ENCODE results near the gene ZC3H12D. TPM values are rescaled to one million over a fixed set of nuclear protein-coding genes. Genes with fewer than 3 reads are reported as not detected.

ZC3H12D gene
- total RNA-seq, 1 donor from 2014 or later: 0.25 TPM

- no peaks in the 10 kb centered on the region for H3K36me3 ChIP-seq
- no peak overlapping the region for H3K27ac ChIP-seq (replicated peaks)
- intact Hi-C loops (cut with micrococcal nuclease): no loop called here
- no peak for TF ChIP-seq CTCF (IDR thresholded peaks at IDR 0.05; ENCODE audit: borderline replicate concordance)
- DNase-seq: no peak
- H3K4me1 ChIP-seq: peaks cover 11% of the 10 kb centered on the region
- H3K4me3 ChIP-seq: no peak overlapping the region
- no peaks in the 10 kb centered on the region for H3K9me3 ChIP-seq (replicated peaks)
- no peaks in the 10 kb centered on the region for H3K27me3 ChIP-seq (ENCODE audit: low read depth)
These were observed 5.2 kb upstream of the ZC3H12D start for GRCh38 chr6:149489967-149490366.

DNA sequence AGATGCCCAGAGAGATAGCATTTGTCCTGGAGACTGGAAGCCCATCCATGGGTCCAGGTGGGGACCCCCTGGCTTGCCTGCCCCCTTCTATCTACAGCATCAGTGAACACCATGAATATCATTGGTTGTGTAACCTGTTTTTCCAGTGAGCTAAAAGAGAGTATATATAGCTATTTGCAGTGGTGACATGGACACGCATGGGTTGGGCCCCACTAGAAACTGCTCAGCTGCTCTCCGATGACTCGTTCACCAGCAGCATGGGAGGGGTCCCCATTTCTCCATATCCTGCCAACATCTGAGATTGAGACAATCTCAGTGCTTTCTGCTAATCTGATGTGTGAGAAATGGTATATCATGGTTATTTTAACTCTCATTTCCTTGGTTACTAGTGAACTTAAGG, 4.0 kb upstream of the ZC3H12D start:
- no peaks in the 10 kb centered on the region for H3K27me3 ChIP-seq (ENCODE audit: low read depth)
- TF ChIP-seq CTCF (IDR thresholded peaks at IDR 0.05; ENCODE audit: borderline replicate concordance): no peak
- intact Hi-C loops (cut with micrococcal nuclease): no loop called here
- peaks cover 22% of the 10 kb centered on the region for H3K4me1 ChIP-seq
- H3K36me3 ChIP-seq: no peaks in the 10 kb centered on the region
- H3K9me3 ChIP-seq (replicated peaks): no peaks in the 10 kb centered on the region
- no peak for DNase-seq
- no peak overlapping the region for H3K4me3 ChIP-seq
- no peak overlapping the region for H3K27ac ChIP-seq (replicated peaks)

DNA sequence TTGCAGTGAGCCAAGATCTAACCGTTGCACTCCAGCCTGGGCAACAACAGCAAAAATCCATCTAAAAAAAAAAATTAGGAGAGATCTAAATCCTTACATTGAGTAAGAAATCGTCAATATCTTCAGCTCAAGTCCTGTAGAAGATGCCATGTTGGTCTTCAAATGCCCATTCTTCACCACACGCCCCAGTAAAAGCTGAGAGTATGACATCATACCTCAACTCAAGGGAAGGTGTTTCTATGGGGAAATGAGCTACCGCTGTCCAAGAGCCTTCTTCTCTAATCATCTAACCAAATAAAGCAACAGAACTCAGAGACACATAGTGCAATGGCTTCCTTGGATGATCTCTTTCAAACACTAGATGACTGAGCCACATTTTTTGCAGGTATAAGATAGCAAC, 2.5 kb upstream of the ZC3H12D start:
- H3K4me1 ChIP-seq: peaks cover 37% of the 10 kb centered on the region
- H3K27me3 ChIP-seq (ENCODE audit: low read depth): no peaks in the 10 kb centered on the region
- intact Hi-C loops (cut with micrococcal nuclease): no loop called here
- no peaks in the 10 kb centered on the region for H3K9me3 ChIP-seq (replicated peaks)
- H3K36me3 ChIP-seq: no peaks in the 10 kb centered on the region
- H3K4me3 ChIP-seq: no peak overlapping the region
- no peak for TF ChIP-seq CTCF (IDR thresholded peaks at IDR 0.05; ENCODE audit: borderline replicate concordance)
- no peak for DNase-seq
- no peak overlapping the region for H3K27ac ChIP-seq (replicated peaks)

DNA sequence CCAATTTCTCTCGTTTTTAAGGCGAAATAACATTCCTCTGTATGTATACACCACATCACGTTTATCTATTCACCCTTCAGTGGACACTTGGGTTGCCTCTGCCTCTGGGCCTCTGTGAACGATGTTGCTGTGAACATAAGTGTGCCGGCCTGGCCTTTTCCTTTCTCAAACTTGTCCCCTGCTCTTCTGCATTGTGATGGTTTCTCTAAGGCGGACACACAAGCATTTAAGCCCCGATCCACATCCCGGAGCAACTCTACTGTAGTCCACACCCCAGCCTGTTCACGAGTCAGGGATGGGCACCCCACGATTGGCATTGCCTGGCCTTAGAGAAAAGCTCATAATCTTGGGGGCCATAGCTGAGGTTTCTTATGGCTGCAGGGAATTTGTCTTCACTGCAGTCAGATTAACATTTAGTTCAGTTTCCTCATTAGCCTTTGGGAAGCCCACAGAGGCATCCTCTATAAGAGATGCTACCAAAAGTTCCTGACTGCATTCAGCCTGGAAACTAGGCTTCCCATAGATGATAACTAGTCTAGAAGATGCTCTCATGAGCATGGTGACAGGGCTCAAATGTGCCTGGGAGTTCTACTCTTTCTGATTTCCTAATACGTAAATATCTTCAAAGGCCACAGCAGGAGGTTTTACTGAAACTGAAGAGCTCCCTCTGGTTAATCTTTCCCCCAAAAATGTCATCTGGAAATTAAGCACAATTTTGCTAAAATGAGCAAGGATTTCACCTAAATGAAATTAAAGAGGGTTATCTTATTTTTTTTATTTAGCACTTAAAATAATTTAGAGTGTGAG, 762 bp downstream of the ZC3H12D start:
- Histone ChIP-seq H3K27me3 (ENCODE audit: low read depth) (no peaks in the 10 kb centered on the region), H3K9me3 (replicated peaks) (no peaks in the 10 kb centered on the region), H3K27ac (replicated peaks) (peak overlapping the region; percentile 88), H3K4me3 (peak overlapping the region; percentile 21), H3K4me1 (peaks cover 43% of the 10 kb centered on the region), H3K36me3 (no peaks in the 10 kb centered on the region)
- TF ChIP-seq CTCF (IDR thresholded peaks at IDR 0.05; ENCODE audit: borderline replicate concordance): no peak
- DNase-seq: no peak
- intact Hi-C loops (cut with micrococcal nuclease): no loop called here

GRCh38 chr6:149483334-149483725, 1.5 kb downstream of the ZC3H12D start:
- TF ChIP-seq CTCF (IDR thresholded peaks at IDR 0.05; ENCODE audit: borderline replicate concordance): no peak
- DNase-seq: no peak
- H3K4me1 ChIP-seq: peaks cover 43% of the 10 kb centered on the region
- no peaks in the 10 kb centered on the region for H3K27me3 ChIP-seq (ENCODE audit: low read depth)
- peak overlapping the region; percentile 5 for H3K4me3 ChIP-seq
- intact Hi-C loops (cut with micrococcal nuclease): no loop called here
- H3K27ac ChIP-seq (replicated peaks): peak overlapping the region; percentile 88
- H3K9me3 ChIP-seq (replicated peaks): no peaks in the 10 kb centered on the region
- no peaks in the 10 kb centered on the region for H3K36me3 ChIP-seq

Data from left ventricle myocardium inferior (tissue), 1 donor.